K562 (cell line): Measurements from ENCODE around the gene KCNQ4. TPM values are rescaled to one million over a fixed set of nuclear protein-coding genes. Genes with fewer than 3 reads are reported as not detected.
A peak's percentile ranks its signal among the peaks of the same experiment; 100 is the strongest.

ENCODE experiments used
- ARID1B ChIP-seq: fragments of 450-650 bp; IDR thresholded peaks from 2 replicates; pipeline ENCODE4 v1.6.1; 2016; ENCODE audit warnings: antibody characterized with exemption, mild to moderate bottlenecking, inconsistent platforms
- BHLHE40 ChIP-seq: IDR thresholded peaks from 2 replicates; pipeline ENCODE4 v1.6.1; 2011; ENCODE audit warnings: low read length, improper control_type of control experiment
- CBX8 ChIP-seq: fragments of 200-600 bp; sonication (generic); IDR thresholded peaks from 2 replicates; pipeline ENCODE4 v1.6.1; 2012; ENCODE audit warnings: borderline replicate concordance, mixed run types, low read depth, mild to moderate bottlenecking, moderate library complexity, mixed read lengths, low read length, control low read depth, inconsistent platforms; ENCODE audit not compliant: poor library complexity, severe bottlenecking; ENCODE audit errors: extremely low read depth
- ILF3 ChIP-seq: fragments of 450-650 bp; IDR thresholded peaks from 2 replicates; pipeline ENCODE4 v1.6.1; 2018; ENCODE audit warnings: antibody characterized with exemption, mild to moderate bottlenecking, moderate library complexity, borderline replicate concordance
- KLF13 ChIP-seq: fragments of 450-650 bp; IDR thresholded peaks from 2 replicates; pipeline ENCODE4 v1.6.1; 2016; ENCODE audit warnings: missing genetic modification characterization, low read depth, mild to moderate bottlenecking, missing compliant biosample characterization, moderate library complexity, borderline replicate concordance
- MTF1 ChIP-seq: fragments of 250-450 bp; sonication (Bioruptor Pico); IDR thresholded peaks from 2 replicates; pipeline ENCODE4 v1.9.0; 2021; ENCODE audit warnings: moderate library complexity, mild to moderate bottlenecking, inconsistent platforms, borderline replicate concordance
- MYNN ChIP-seq, 2 experiments: sonication (generic); formaldehyde crosslinking in 1 of 2; IDR thresholded peaks; 2 replicates each; pipeline versions ENCODE4 v1.5.0 to v1.6.1; 2016 to 2020; ENCODE audit warnings: antibody characterized with exemption in 1 of 2, missing genetic modification reagents in 1 of 2
- SIRT6 ChIP-seq: IDR thresholded peaks from one replicate; pipeline ENCODE4 v1.6.1; 2012; ENCODE audit warnings: low read depth, mild to moderate bottlenecking, control low read depth, inconsistent platforms, low read length, moderate library complexity
- ZNF124 ChIP-seq: sonication (generic); formaldehyde crosslinking; IDR thresholded peaks from 2 replicates; pipeline ENCODE4 v1.8.1; 2022; ENCODE audit warnings: missing genetic modification reagents
- ZNF143 ChIP-seq: sonication (generic); formaldehyde crosslinking; IDR thresholded peaks from 2 replicates; pipeline ENCODE4 v1.9.0; 2022; ENCODE audit warnings: mild to moderate bottlenecking, missing genetic modification reagents
- ZNF197 ChIP-seq: fragments of 200-800 bp; sonication (Bioruptor generic); IDR thresholded peaks from 2 replicates; pipeline ENCODE4 v1.6.1; 2016; ENCODE audit warnings: low read depth, missing genetic modification characterization, missing compliant biosample characterization
- polyA plus RNA-seq, 8 experiments: library from polyadenylated mRNA; depleted of rRNA in 4 of 8; stranded (reverse) in 5 of 8; unstranded in 3 of 8; fragments of >200 nt; fragmentation: Nextera tagmentation in 2 of 8; fragmentation: Illumina TruSeq in 1 of 8; extraction: Ambion mirVana in 2 of 8; extraction: Trizol in 1 of 8; gene quantifications; 2 replicates each; pipeline versions ENCODE4 v1.2.1 to v1.2.3, GENCODE V29; 2011 to 2014; ENCODE audit warnings: inconsistent platforms in 1 of 8, missing spikeins in 1 of 8
- total RNA-seq, 7 experiments: library from RNA; depleted of rRNA in 6 of 7; stranded (reverse); fragments of >200 nt in 6 of 7; fragmentation: Illumina TruSeq in 2 of 7; extraction: Trizol in 2 of 7; gene quantifications; 2 replicates each; pipeline versions ENCODE4 v1.2.1 to v1.2.3, GENCODE V29; 2011 to 2021; ENCODE audit warnings: low replicate concordance in 1 of 7
- TF ChIP-seq, protein P1 (sequence below): fragments of 450-650 bp; IDR thresholded peaks from 2 replicates; pipeline ENCODE4 v1.6.1; 2018; ENCODE audit not compliant: partially characterized antibody
- TF ChIP-seq, protein P2 (sequence below), 3 experiments: IDR thresholded peaks in 2 of 3; conservative IDR thresholded peaks in 1 of 3; 2 replicates each; pipeline ENCODE4 v1.5.1; 2011 to 2012; ENCODE audit warnings: low read length in 3 of 3, mild to moderate bottlenecking in 3 of 3, control low read depth in 2 of 3, improper control_type of control experiment in 1 of 3, inconsistent platforms in 1 of 3, low read depth in 1 of 3, mixed read lengths in 1 of 3, moderate library complexity in 1 of 3; ENCODE audit not compliant: insufficient read depth in 2 of 3
- TF ChIP-seq, protein P3 (sequence below): sonication (generic); formaldehyde crosslinking; IDR thresholded peaks from 2 replicates; pipeline ENCODE4 v1.8.0; 2022; ENCODE audit warnings: mild to moderate bottlenecking, missing genetic modification reagents

The KCNQ4 gene
- total and polyA plus RNA-seq, 9 of the 15 experiments (the other 6 are each of a cell fraction or from before 2014, with no cell fraction given): 0.07 to 4.1 (median 0.79) TPM

DNA sequence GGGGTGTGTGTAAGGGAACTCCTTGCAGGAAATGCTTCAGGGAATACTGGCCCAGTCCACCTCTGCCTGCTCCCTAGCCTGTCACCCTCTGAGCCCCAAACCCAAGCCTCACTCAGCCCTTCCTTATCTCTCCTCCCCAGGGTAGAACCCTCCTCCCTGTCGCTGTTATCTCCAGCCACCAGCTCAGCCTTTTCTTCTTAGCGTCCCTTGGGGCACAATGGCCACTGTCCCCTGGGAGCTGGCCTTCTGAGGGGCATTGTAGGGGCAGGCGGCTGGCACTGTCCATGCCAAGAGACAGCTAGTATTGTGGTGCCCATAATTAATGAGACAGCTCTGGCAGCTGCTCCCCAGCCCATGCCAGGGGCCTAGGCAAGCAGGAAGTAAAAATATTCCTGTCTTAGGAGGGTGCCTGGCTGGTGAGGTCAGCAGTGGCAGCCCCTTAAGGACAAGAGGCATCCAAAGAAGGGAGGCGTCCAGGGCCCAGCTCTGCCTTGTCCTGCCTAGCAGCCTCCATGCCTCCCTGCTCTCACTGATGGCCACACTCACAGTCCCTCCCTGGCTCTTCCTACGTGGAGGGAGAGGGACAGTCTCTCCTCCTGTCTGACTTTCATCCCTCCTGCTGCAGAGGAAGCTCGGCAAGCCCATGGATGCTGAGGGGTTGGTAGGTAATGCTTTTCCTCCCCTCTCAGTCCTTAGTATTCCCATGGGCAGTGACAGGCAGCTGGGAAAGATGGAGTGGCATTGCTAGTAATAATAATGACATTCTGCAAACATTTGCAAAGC, 37.5 kb downstream of the KCNQ4 start (continued):
- TF ChIP-seq, protein P1, sequence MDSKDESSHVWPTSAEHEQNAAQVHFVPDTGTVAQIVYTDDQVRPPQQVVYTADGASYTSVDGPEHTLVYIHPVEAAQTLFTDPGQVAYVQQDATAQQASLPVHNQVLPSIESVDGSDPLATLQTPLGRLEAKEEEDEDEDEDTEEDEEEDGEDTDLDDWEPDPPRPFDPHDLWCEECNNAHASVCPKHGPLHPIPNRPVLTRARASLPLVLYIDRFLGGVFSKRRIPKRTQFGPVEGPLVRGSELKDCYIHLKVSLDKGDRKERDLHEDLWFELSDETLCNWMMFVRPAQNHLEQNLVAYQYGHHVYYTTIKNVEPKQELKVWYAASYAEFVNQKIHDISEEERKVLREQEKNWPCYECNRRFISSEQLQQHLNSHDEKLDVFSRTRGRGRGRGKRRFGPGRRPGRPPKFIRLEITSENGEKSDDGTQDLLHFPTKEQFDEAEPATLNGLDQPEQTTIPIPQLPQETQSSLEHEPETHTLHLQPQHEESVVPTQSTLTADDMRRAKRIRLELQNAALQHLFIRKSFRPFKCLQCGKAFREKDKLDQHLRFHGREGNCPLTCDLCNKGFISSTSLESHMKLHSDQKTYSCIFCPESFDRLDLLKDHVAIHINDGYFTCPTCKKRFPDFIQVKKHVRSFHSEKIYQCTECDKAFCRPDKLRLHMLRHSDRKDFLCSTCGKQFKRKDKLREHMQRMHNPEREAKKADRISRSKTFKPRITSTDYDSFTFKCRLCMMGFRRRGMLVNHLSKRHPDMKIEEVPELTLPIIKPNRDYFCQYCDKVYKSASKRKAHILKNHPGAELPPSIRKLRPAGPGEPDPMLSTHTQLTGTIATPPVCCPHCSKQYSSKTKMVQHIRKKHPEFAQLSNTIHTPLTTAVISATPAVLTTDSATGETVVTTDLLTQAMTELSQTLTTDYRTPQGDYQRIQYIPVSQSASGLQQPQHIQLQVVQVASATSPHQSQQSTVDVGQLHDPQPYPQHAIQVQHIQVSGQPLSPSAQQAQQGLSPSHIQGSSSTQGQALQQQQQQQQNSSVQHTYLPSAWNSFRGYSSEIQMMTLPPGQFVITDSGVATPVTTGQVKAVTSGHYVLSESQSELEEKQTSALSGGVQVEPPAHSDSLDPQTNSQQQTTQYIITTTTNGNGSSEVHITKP: peak; percentile 88
- TF ChIP-seq SIRT6 (no peak), BHLHE40 (peak; percentile 74), ARID1B (peak; percentile 100), CBX8 (no peak), MYNN (IDR thresholded peaks at IDR 0.05) (peak; percentile 99), MYNN (CRISPR knock-in tag; IDR thresholded peaks at IDR 0.05) (no peak), ILF3 (no peak), ZNF124 (CRISPR knock-in tag) (no peak), MTF1 (CRISPR knock-in tag) (no peak), KLF13 (tag) (no peak), ZNF143 (CRISPR knock-in tag) (no peak), ZNF197 (CRISPR knock-in tag) (peak; percentile 88)
- TF ChIP-seq, protein P2, sequence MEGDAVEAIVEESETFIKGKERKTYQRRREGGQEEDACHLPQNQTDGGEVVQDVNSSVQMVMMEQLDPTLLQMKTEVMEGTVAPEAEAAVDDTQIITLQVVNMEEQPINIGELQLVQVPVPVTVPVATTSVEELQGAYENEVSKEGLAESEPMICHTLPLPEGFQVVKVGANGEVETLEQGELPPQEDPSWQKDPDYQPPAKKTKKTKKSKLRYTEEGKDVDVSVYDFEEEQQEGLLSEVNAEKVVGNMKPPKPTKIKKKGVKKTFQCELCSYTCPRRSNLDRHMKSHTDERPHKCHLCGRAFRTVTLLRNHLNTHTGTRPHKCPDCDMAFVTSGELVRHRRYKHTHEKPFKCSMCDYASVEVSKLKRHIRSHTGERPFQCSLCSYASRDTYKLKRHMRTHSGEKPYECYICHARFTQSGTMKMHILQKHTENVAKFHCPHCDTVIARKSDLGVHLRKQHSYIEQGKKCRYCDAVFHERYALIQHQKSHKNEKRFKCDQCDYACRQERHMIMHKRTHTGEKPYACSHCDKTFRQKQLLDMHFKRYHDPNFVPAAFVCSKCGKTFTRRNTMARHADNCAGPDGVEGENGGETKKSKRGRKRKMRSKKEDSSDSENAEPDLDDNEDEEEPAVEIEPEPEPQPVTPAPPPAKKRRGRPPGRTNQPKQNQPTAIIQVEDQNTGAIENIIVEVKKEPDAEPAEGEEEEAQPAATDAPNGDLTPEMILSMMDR (IDR thresholded peaks at IDR 0.05 in 2 of 3, conservative IDR thresholded peaks at IDR 0.05 in 1 of 3; ENCODE audit: insufficient read depth in 2 of 3, low read depth in 1 of 3, low read length in 3 of 3): 0 out of 6 replicates have a peak, but pooled peaks of 1 of the 3 experiments have one; percentile 2
- TF ChIP-seq, protein P3, sequence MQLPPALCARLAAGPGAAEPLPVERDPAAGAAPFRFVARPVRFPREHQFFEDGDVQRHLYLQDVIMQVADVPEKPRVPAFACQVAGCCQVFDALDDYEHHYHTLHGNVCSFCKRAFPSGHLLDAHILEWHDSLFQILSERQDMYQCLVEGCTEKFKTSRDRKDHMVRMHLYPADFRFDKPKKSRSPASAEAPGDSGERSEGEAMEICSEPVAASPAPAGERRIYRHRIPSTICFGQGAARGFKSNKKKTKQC (CRISPR knock-in tag): no peak
